GM06990 (cell line): ENCODE measurements around the gene TMEM106B.

Source experiments
- DNase-seq: peaks from one replicate; pipeline ENCODE4 v3.0.0-alpha.2; 2011; ENCODE audit not compliant: insufficient read length; ENCODE audit errors: extremely low read depth
- H3K27me3 ChIP-seq: replicated peaks from 2 replicates; pipeline ENCODE4 v1.6.0; 2011; ENCODE audit warnings: low read length; ENCODE audit not compliant: control insufficient read depth, insufficient read depth
- H3K36me3 ChIP-seq: 2 replicates; pipeline ENCODE4 v1.5.1; 2011; ENCODE audit warnings: low read length; ENCODE audit not compliant: control insufficient read depth, insufficient read depth
- H3K4me3 ChIP-seq: replicated peaks from 2 replicates; pipeline ENCODE4 v1.5.1; 2011; ENCODE audit warnings: low read depth, mild to moderate bottlenecking, control low read depth, low read length
- CTCF ChIP-seq: IDR thresholded peaks from 2 replicates; pipeline ENCODE4 v1.5.1; 2011; ENCODE audit warnings: low read length, control low read depth, mild to moderate bottlenecking, inconsistent platforms; ENCODE audit not compliant: insufficient read depth, poor library complexity, severe bottlenecking

Gene TMEM106B

DNA sequence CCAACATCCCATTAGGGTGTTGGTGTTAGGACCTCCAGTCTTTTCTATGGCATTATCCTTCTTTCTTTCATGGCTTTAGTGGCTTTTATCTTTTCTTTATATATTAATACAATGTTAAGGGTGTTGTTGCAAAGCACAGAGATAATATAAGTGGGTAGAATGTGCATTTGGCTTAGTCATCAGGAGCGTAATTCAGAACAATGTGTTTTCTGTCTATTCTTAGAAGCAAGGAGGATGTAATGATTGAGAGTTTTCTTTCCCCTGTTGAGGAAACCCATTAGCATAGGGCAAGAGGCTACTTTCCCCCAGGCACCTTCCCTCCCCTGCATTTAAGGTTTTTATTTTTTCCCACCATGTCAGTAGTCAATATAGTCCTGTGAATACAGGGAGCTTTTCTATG is 79.7 kb downstream of the TMEM106B start:
- no peak overlapping the region for H3K4me3 ChIP-seq
- TF ChIP-seq CTCF, result no peak
- H3K27me3 ChIP-seq, result no peaks in the 10 kb centered on the region
- H3K36me3 ChIP-seq, result no peaks in the 10 kb centered on the region
- DNase-seq, result no peak

DNA sequence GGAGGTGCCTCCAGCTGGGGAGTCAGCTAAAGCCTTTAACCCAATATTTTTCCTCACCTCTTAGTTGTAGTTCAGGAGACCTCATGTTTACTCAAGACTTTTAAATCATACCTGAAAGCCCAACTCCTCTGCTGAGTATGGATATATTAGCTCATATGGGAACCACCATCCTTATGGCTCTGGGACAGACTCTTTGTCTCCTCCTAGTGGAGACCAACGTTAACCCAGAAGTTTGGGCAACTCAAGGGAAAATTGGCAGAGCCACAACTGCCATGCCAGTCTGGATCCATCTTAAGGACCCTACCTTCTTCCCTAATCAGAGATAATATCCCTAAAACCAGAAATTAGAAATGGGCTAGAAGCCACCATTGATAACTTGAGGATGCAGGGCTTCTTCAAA is 80.8 kb downstream of the TMEM106B start:
- peak; percentile 58 for TF ChIP-seq CTCF
- no peaks in the 10 kb centered on the region for H3K36me3 ChIP-seq
- no peaks in the 10 kb centered on the region for H3K27me3 ChIP-seq
- no peak for DNase-seq
- H3K4me3 ChIP-seq, result no peak overlapping the region
